NOMO-1 (cell line): ENCODE measurements around the gene TMEM43.

Source experiments
- DNase-seq, 2 experiments: peaks; one replicate each; lab custom pipeline; 2025; ENCODE audit not compliant: unreplicated experiment in 2 of 2; lab: John Stamatoyannopoulos, UW

The TMEM43 gene

DNA sequence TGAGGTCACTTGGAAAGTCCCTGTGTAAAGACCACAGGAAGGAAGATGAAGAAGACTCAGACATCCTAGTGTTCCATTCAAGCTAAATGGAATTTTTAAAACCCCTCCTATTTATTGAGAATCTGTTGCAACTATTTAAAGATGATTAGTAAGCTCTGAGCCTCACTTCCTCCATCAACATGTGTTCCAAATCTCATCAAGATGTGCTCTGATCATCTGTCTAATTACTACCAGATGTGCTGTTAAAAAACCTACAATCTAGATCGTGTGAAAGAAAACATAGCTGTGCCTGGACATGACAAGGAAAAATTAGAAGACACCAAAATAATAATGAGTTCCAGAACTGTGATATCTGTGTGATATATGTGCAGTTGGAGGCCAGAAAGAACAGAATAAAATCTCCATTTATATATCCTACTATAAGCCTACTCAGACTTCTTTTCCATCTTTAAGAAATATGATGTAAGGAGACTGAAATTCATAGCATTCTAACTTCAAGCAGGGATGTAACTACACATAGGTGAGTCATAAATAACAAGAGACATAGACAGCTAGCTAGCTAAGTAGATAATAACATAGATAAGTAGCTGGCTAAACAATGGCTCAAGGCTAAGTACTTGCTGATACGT is 45.8 kb downstream of the TMEM43 start:
- no peak for DNase-seq

DNA sequence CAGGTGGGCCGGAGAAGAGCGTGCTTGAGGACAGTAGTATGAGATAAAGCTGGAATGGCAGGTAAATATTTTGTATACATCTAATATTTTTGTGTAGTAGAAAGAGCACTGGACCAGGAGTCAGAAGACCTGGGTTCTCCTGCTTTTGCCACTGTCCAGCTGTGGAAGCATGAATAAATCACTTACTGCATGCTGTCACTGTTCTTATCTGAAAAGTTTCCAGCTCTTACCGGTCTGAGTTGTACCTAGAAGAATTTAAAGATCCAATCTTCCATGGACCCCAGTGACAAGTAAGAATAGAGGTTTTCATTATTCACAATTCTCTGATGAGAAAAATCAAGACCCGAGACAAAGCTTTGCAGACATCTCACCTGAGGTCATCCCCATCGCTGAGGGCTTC is 47.6 kb downstream of the TMEM43 start:
- no peak for DNase-seq

DNA sequence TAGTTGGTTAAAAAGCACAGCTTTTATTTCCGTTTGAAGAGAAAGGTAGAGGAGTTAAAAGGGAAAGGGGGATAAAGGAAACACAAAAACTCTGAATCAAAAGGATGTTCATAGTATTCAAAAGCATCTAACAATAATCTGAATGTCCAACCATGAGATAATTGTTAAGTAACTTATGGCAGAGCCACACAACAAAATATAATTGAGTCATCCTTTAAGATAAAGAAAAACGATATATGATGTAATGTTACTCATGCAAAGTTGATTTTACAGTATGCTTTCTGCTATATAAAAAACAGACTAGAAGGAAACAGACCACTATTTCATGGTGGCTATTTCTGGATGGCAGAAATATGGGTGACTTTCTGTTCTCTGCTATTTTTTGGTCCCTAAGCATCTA is 49.6 kb downstream of the TMEM43 start:
- no peak for DNase-seq

GRCh38 chr3:14175383-14176037 is 50.7 kb downstream of the TMEM43 start:
- peak; percentile 23 to 57 for DNase-seq

- no peak for DNase-seq
Observed at GRCh38 chr3:14177580-14178246, 52.9 kb downstream of the TMEM43 start.

DNA sequence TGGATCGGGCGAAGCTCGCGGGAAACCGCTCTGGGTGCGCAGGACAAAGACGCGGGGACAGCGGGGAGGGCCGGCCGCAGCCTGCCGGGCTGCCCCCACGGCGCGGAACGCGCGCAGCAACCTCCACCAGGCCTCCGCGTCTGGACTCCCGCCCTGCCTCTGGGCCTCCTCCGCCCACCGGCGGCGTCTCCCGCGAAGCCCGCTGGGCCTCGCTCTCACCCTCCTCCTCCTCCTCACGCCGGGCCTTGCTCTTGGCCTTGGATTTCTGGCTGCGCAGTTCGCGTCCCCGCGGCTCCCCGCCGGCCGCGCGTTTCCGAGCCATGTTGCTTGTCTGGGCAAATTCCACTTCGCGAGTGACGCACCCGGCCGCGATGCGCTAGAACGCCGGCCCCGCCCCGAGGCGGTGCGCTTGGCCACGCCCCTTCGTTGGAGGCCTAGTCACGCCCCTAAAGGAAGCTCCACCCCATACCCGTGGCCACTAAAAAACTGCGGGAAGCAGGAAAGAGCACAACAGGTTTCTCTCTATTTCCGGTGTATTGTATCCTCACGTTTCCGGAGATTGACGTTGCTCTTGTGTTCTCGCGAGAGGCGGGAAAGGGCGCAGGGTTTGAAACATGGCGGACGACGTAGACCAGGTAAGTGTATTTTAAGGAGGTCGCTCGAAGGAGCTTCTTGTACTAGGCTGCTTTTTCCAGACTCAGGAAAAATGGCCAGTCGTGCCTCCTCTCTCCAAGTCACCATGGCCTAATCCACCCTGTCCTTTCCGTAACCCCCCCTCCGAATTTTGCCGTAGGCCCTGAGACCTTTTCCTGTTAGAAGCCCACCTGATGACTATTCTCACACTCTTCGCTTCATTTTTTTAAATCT is 53.6 kb downstream of the TMEM43 start, which contains the start of the genes LSM3 and XPC:
TSS of gene LSM3 (plus strand) at position 571 of the 867 bp plus-strand sequence. CDS start at position 615, 44 bp downstream.
TSS of gene XPC (minus strand) at position 355 of the 867 bp plus-strand sequence. CDS start at position 322, 33 bp downstream.
- peak; percentile 97 to 99 for DNase-seq

- DNase-seq = peak in 1 of 2 experiments; percentile 26
Observed at GRCh38 chr3:14179114-14179465, 54.2 kb downstream of the TMEM43 start.

DNA sequence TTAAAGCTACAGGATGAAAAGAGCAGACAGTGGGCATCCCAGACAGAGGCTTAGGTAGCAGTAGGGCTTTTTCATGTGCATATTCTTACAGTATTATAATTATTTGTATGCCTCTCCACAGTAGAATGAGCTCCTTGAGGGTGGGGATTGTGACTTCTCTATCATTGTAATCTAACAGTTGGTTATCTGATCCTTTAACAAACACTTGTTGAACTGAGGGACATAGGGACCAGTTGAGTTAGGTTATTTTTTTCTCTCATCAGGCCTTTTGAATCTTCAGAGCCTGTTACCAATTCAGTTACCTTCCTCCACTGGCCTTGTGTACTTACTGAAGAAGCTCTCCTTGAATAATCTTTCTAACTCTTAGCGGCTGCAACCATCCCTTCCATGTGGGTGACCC is 54.9 kb downstream of the TMEM43 start:
- no peak for DNase-seq

GRCh38 chr3:14181253-14181652 is 56.4 kb downstream of the TMEM43 start:
- DNase-seq = no peak

- no peak for DNase-seq
Observed at GRCh38 chr3:14183015-14183577, 58.2 kb downstream of the TMEM43 start.

DNA sequence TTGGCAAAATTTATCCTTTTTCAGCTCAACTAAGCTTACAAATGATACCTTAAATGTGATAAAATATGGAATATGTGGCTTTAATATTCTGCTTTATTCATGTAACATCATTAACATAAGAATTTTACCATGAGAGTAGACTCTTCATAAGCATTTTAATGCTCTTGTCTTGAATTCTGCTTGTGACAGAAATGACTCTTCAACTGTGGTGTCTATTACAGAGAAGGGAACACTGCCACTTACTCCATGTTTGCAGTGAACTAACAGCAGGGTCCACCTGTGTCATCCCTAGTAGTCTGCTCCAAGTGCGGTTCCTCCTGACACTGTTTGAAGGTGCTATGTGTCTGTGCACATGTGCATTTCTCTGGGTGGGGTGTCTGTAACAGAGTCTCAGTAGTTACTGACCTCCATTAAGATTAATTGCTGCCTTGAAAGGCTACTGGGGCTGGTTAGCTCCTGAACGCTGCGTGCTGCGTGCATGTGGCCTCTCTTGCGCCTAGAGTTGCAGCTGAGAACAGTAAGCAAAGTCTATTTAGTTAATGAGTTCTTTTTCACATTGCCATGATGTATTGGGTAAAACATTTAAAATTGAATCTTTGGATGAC is 62.1 kb downstream of the TMEM43 start:
- no peak for DNase-seq

GRCh38 chr3:14188041-14188754 is 63.3 kb downstream of the TMEM43 start:
- no peak for DNase-seq
